HG02623 (cell line): ENCODE measurements around the gene RNF186.
"Not testable (repeated sequence)": the region's sequence is repeated elsewhere in the genome, so short reads cannot be mapped to it uniquely, and the experiment has no call there.

Experiments used
- ATAC-seq: cut with Tn5 transposase; IDR thresholded peaks from one replicate; pipeline ENCODE4 v1.9.1; 2021; ENCODE audit warnings: moderate library complexity; ENCODE audit not compliant: unreplicated experiment

Gene RNF186

DNA sequence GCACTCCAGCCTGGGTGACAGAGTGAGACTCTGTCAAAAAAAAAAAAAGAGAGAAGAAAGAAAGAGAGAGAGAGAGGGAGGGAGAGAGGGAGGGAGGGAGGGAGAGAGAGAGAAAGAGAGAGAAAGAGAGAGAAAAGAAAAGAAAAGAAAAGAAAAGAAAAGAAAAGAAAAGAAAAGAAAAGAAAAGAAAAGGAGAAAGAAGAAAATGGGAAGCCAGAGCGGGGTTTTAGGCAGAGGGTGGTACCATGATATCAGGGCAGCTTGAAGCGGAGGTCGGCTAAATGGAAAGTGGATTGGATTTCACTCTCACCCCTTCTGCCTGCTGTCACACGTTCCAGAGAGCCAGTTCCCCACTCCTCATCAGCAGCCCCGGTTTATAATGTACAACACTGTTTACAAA, 17.3 kb downstream of the RNF186 start:
- no peak for ATAC-seq

- ATAC-seq = no peak
Measured at GRCh38 chr1:19794583-19794982, 20.5 kb downstream of the RNF186 start.

- no peak for ATAC-seq
Measured at GRCh38 chr1:19793360-19794046, 21.6 kb downstream of the RNF186 start.

- no peak for ATAC-seq
Measured at GRCh38 chr1:19792237-19793002, 22.7 kb downstream of the RNF186 start.

DNA sequence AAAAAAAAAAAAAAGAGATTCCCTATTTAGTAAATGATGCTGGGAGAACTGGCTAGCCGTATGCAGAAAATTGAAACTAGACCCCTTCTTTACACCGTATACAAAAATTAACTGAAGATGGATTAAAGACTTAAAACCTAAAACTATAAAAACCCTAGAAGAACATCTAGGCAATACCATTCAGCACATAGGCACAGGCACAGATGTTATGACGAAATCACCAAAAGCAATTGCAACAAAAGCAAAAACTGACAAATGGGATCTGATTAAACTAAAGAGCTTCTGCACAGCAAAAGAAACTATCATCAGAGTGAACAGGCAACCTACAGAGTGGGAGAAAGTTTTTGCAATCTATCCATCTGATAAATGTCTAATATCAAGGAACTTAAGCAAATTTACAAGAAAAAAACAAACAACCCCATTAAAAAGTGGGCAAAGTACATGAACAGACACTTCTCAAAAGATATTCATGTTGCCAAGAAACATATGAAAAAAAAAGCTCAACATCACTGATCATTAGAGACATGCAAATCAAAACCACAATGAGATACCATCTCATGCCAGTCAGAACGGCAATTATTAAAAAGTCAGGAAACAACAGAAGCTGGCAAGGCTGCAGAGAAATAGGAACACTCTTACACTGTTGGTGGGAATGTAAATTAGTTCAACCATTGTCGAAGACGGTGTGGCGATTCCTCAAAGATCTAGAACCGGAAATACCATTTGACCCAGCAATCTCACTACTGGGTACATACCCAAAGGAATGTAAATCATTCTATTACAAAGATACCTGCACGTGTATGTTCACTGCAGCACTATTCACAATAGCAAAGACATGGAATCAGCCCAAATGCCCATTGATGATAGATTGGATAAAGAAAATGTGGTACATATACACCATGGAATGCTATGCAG, 24.8 kb downstream of the RNF186 start:
- ATAC-seq = not testable (repeated sequence)

- no peak for ATAC-seq
Measured at GRCh38 chr1:19786988-19787423, 28.1 kb downstream of the RNF186 start.

GRCh38 chr1:19785660-19786059, 29.4 kb downstream of the RNF186 start:
- no peak for ATAC-seq

- ATAC-seq = no peak
Measured at GRCh38 chr1:19780267-19780877, 34.7 kb downstream of the RNF186 start.

- ATAC-seq = no peak
Measured at GRCh38 chr1:19776933-19777332, 38.1 kb downstream of the RNF186 start.

GRCh38 chr1:19776287-19776686, 38.8 kb downstream of the RNF186 start:
- ATAC-seq = no peak

- ATAC-seq = no peak
Measured at GRCh38 chr1:19775831-19776230, 39.3 kb downstream of the RNF186 start.

DNA sequence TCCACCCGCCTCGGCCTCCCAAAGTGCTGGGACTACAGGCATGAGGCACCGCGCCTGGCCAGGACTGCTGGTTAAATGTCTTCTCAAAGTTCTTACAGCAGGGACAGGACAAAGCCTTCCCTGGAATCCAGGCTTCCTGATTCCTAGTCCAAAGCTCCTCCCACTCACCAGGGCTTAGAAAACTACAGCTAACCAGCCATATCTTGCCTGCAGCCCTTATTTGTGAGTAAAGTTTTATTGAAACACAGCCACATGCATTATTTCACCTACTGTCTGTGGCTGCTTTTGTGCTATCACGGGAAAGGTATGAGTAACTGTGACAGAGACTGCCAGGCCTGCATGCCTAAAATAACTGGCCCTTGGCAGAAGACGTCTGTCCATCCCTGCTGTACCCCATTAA, 39.8 kb downstream of the RNF186 start:
- ATAC-seq = no peak

DNA sequence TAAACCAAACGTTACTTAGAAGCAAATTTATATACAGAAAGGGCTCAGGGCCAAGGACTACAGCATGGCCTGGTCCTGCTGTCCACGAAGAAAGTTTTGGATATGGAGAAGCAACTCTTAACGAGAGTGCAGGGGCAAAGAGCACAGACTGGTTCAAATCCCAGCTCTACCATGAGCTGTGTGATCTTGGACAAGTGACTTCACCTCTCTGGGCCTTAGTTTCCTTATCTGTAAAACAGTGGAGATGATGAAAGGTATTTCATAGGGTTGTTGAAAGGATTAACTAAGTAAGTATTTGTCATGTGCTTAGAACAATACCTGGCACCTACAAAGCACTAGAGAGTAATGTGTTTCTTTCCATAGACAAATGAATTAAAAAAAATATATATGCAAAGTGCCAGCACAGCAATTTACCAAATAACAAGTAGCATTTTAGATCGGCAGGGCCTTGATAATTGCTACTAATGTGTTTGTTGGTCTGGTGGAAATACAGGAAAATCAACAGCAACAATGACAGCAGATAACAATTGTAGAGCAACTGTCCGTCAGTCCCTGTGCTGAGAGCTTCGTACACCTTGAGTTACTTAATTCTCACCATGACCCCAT, 40.8 kb downstream of the RNF186 start:
- no peak for ATAC-seq

GRCh38 chr1:19773485-19773884, 41.6 kb downstream of the RNF186 start:
- no peak for ATAC-seq

GRCh38 chr1:19772053-19772452, 43.0 kb downstream of the RNF186 start:
- no peak for ATAC-seq

- ATAC-seq = no peak
Measured at GRCh38 chr1:19771350-19771749, 43.7 kb downstream of the RNF186 start.

GRCh38 chr1:19770436-19771190, 44.5 kb downstream of the RNF186 start:
- no peak for ATAC-seq

GRCh38 chr1:19769211-19769932, 45.7 kb downstream of the RNF186 start:
- ATAC-seq = no peak
